A673 (cell line): Measurements from ENCODE around the gene PANX3.

Source experiments
- EZH2 ChIP-seq: fragments of 200-600 bp; sonication (generic); IDR thresholded peaks from 2 replicates; pipeline ENCODE4 v1.6.1; 2017; ENCODE audit warnings: borderline replicate concordance, low read depth, mild to moderate bottlenecking, mixed read lengths, antibody characterized with exemption, low read length; ENCODE audit not compliant: poor library complexity, severe bottlenecking
- TF ChIP-seq, protein P1 (sequence below): fragments of 300-800, 200-600 bp; sonication (generic); conservative IDR thresholded peaks from 2 replicates; pipeline ENCODE4 v1.5.1; 2017; ENCODE audit warnings: low read depth, mild to moderate bottlenecking, antibody characterized with exemption, low read length, moderate library complexity, mixed read lengths

DNA sequence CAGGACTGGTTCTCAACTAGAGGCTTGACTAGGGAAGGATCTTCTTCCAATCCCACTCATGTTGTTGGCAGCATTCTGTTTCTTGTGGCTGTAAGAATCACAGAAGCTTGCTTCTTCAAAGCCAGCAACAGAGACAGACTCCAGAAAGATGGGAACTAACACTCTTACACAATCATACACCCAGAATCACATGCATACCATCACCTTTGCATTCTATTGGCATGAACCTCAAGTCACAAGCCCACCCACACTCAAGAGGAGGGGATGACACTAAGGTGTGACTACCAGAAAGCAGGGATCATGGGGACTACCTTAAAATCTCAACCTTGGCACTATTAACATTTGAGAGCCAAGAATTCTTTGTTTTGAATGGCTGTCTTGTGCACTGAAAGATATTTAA is 13.6 kb upstream of the PANX3 start:
- TF ChIP-seq, protein P1, sequence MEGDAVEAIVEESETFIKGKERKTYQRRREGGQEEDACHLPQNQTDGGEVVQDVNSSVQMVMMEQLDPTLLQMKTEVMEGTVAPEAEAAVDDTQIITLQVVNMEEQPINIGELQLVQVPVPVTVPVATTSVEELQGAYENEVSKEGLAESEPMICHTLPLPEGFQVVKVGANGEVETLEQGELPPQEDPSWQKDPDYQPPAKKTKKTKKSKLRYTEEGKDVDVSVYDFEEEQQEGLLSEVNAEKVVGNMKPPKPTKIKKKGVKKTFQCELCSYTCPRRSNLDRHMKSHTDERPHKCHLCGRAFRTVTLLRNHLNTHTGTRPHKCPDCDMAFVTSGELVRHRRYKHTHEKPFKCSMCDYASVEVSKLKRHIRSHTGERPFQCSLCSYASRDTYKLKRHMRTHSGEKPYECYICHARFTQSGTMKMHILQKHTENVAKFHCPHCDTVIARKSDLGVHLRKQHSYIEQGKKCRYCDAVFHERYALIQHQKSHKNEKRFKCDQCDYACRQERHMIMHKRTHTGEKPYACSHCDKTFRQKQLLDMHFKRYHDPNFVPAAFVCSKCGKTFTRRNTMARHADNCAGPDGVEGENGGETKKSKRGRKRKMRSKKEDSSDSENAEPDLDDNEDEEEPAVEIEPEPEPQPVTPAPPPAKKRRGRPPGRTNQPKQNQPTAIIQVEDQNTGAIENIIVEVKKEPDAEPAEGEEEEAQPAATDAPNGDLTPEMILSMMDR, result no peak
- no peak for TF ChIP-seq EZH2
